HFF-Myc (cell line): ENCODE results near the gene TRPM5.
A peak's percentile ranks its signal among the peaks of the same experiment; 100 is the strongest.

Source experiments
- DNase-seq: peaks from one replicate; pipeline ENCODE4 v3.0.0-alpha.2; 2011; ENCODE audit warnings: low read depth; ENCODE audit errors: extremely low read depth
- H3K4me3 ChIP-seq: replicated peaks from 2 replicates; pipeline ENCODE4 v1.5.1; 2011; ENCODE audit warnings: low read depth, mild to moderate bottlenecking, control low read depth, low read length
- CTCF ChIP-seq: IDR thresholded peaks from 2 replicates; pipeline ENCODE4 v1.5.1; 2012; ENCODE audit warnings: mild to moderate bottlenecking, low read depth, low read length, control low read depth; ENCODE audit errors: missing control alignments

The TRPM5 gene

GRCh38 chr11:2402106-2402505, 42.2 kb downstream of the TRPM5 start:
- no peak for TF ChIP-seq CTCF
- DNase-seq = no peak
- H3K4me3 ChIP-seq = peak overlapping the region; percentile 99

GRCh38 chr11:2401436-2401984, 42.8 kb downstream of the TRPM5 start:
- TF ChIP-seq CTCF = no peak
- no peak for DNase-seq

GRCh38 chr11:2400762-2401435, 43.4 kb downstream of the TRPM5 start:
- no peak for TF ChIP-seq CTCF
- no peak for DNase-seq
- peak overlapping the region; percentile 99 for H3K4me3 ChIP-seq

More at GRCh38 chr11:2401436-2401984, 42.8 kb downstream of the TRPM5 start:
- peak overlapping the region; percentile 99 for H3K4me3 ChIP-seq

GRCh38 chr11:2400069-2400761, 44.1 kb downstream of the TRPM5 start, which contains the start of gene TSSC4:
TSSC4 (plus strand) TSS chr11:2400750; CDS start chr11:2402634, 1,884 bp downstream.
- peak; percentile 97 for TF ChIP-seq CTCF
- H3K4me3 ChIP-seq = peak within 1 kb of the TSS; percentile 99
- DNase-seq = peak; percentile 99

- DNase-seq = no peak
- H3K4me3 ChIP-seq = peak overlapping the region; percentile 99
- TF ChIP-seq CTCF = no peak
Measured at GRCh38 chr11:2399488-2400068, 44.7 kb downstream of the TRPM5 start.

GRCh38 chr11:2398664-2399355, 45.5 kb downstream of the TRPM5 start:
- peak overlapping the region; percentile 99 for H3K4me3 ChIP-seq
- no peak for DNase-seq
- TF ChIP-seq CTCF = peak; percentile 10
